GM18519 (cell line): ENCODE results near the gene THOC2.
"Not testable (repeated sequence)": the region's sequence is repeated elsewhere in the genome, so short reads cannot be mapped to it uniquely, and the experiment has no call there.

Experiments
- ATAC-seq: cut with Tn5 transposase; IDR thresholded peaks from one replicate; pipeline ENCODE4 v1.9.1; 2021; ENCODE audit warnings: mild to moderate bottlenecking, moderate library complexity; ENCODE audit not compliant: unreplicated experiment, low FRiP score

The THOC2 gene

GRCh38 chrX:123682186-123682585 lies 50.7 kb downstream of the THOC2 start:
- no peak for ATAC-seq

- ATAC-seq, result not testable (repeated sequence)
Observed at GRCh38 chrX:123679733-123680460, 53.0 kb downstream of the THOC2 start.

- ATAC-seq, result no peak
Observed at GRCh38 chrX:123675154-123675553, 57.7 kb downstream of the THOC2 start.

GRCh38 chrX:123673813-123674212 lies 59.0 kb downstream of the THOC2 start:
- ATAC-seq, result no peak

- ATAC-seq, result no peak
Observed at GRCh38 chrX:123665197-123665596, 67.7 kb downstream of the THOC2 start.

GRCh38 chrX:123664467-123665167 lies 68.2 kb downstream of the THOC2 start:
- not testable (repeated sequence) for ATAC-seq

GRCh38 chrX:123663720-123664119 lies 69.1 kb downstream of the THOC2 start:
- ATAC-seq, result not testable (repeated sequence)

GRCh38 chrX:123656507-123656906 lies 76.3 kb downstream of the THOC2 start:
- not testable (repeated sequence) for ATAC-seq

GRCh38 chrX:123648811-123649181 lies 84.1 kb downstream of the THOC2 start:
- not testable (repeated sequence) for ATAC-seq

- ATAC-seq, result no peak
Observed at GRCh38 chrX:123648028-123648810, 84.6 kb downstream of the THOC2 start.

GRCh38 chrX:123647244-123647643 lies 85.6 kb downstream of the THOC2 start:
- ATAC-seq, result no peak

GRCh38 chrX:123629502-123629901 lies 103.3 kb downstream of the THOC2 start:
- ATAC-seq, result no peak

GRCh38 chrX:123626962-123627361 lies 105.9 kb downstream of the THOC2 start:
- no peak for ATAC-seq

GRCh38 chrX:123625952-123626351 lies 106.9 kb downstream of the THOC2 start:
- no peak for ATAC-seq

GRCh38 chrX:123625477-123625876 lies 107.4 kb downstream of the THOC2 start:
- ATAC-seq, result no peak

- ATAC-seq, result no peak
Observed at GRCh38 chrX:123617007-123617406, 115.8 kb downstream of the THOC2 start.

- no peak for ATAC-seq
Observed at GRCh38 chrX:123610915-123611314, 121.9 kb downstream of the THOC2 start.

- ATAC-seq, result no peak
Observed at GRCh38 chrX:123607806-123608205, 125.0 kb downstream of the THOC2 start.

- no peak for ATAC-seq
Observed at GRCh38 chrX:123607270-123607669, 125.6 kb downstream of the THOC2 start.

GRCh38 chrX:123603491-123603890 lies 129.4 kb downstream of the THOC2 start:
- no peak for ATAC-seq

- ATAC-seq, result no peak
Observed at GRCh38 chrX:123601437-123601836, 131.4 kb downstream of the THOC2 start.
